ENCODE measurements around the gene IVL.

DNA sequence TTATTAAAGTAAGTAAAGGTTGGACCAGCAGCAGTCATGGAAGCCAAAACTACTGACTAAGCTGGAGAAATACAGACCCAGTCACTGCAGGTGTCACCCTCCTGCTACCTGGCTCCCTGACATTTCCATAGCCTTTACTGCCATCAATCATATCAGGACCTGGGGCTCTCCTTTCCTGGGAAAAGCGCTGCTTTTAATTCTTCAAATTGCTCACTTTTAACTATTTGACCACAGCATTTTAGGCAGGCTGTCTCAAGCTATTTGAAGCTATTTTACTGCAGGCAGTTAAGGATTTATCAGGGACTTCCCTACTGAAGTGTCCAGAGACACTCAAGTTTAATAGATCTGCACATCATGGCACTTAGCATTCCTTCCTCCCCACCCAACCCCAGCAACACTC is 4.1 kb downstream of the IVL start:
- TF ChIP-seq SUZ12 (IDR thresholded peaks at IDR 0.05; ENCODE audit: extremely low read depth, insufficient read depth, insufficient read length), result no peak
- no peak for TF ChIP-seq YY1 (IDR thresholded peaks at IDR 0.05; ENCODE audit: insufficient read depth, insufficient read length)
